Osteocyte (in vitro differentiated cells): Measurements from ENCODE around the gene DNAH2. TPM values are rescaled to one million over a fixed set of nuclear protein-coding genes. Genes with fewer than 3 reads are reported as not detected.
A peak's percentile ranks its signal among the peaks of the same experiment; 100 is the strongest.

Experiments used
- DNase-seq: peaks from one replicate; pipeline ENCODE4 v3.0.0; 2021; ENCODE audit warnings: mixed read lengths; ENCODE audit not compliant: unreplicated experiment; ENCODE audit errors: extremely low spot score
- H3K27ac Mint-ChIP-seq: one replicate; pipeline ENCODE4 v1.8.0; 2021; ENCODE audit warnings: mild to moderate bottlenecking, mixed read lengths; ENCODE audit not compliant: unreplicated experiment
- H3K27me3 Mint-ChIP-seq: one replicate; pipeline ENCODE4 v1.8.0; 2021; ENCODE audit warnings: mixed read lengths; ENCODE audit not compliant: unreplicated experiment
- H3K36me3 Mint-ChIP-seq: one replicate; pipeline ENCODE4 v1.8.0; 2021; ENCODE audit warnings: mixed read lengths; ENCODE audit not compliant: unreplicated experiment
- H3K4me1 Mint-ChIP-seq: one replicate; pipeline ENCODE4 v1.8.0; 2021; ENCODE audit warnings: mixed read lengths; ENCODE audit not compliant: unreplicated experiment
- H3K4me3 Mint-ChIP-seq: one replicate; pipeline ENCODE4 v1.8.0; 2021; ENCODE audit warnings: mild to moderate bottlenecking, moderate library complexity, mixed read lengths; ENCODE audit not compliant: unreplicated experiment
- H3K9me3 Mint-ChIP-seq: one replicate; pipeline ENCODE4 v1.8.0; 2021; ENCODE audit warnings: mixed read lengths; ENCODE audit not compliant: unreplicated experiment
- CTCF ChIP-seq: fragments of 200-600 bp; sonication (generic); IDR thresholded peaks from 2 replicates; pipeline ENCODE4 v1.5.0; 2021; ENCODE audit warnings: antibody characterized with exemption, mild to moderate bottlenecking, moderate library complexity
- total RNA-seq: library from RNA; stranded (reverse); gene quantifications from 2 replicates; pipeline ENCODE4 v1.2.1, GENCODE V29; 2021

Gene DNAH2
- total RNA-seq, 1 donor from 2014 or later, result 0.03 TPM

DNA sequence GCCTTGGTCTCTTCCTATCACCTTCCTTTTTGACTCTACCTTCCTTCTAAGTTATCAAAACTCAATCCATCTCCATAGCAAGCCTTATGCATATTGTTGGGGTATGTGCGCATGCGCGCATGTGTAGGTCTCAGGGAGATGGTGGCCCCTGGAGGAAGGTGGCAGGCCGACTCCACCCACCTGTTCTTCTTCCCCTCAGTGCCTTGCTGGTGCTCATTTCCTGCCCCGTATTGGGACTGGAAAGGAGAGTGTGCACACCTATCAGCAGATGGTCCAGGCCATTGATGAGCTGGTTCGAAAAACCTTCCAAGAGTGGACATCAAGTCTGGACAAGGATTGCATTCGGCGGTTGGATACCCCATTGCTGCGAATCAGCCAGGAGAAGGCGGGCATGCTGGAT, 25.2 kb downstream of the DNAH2 start:
- Mint-ChIP-seq H3K27ac (no peak overlapping the region), H3K36me3 (no peaks in the 10 kb centered on the region), H3K27me3 (peaks cover 22% of the 10 kb centered on the region), H3K4me1 (peaks cover 19% of the 10 kb centered on the region), H3K4me3 (no peak overlapping the region), H3K9me3 (no peaks in the 10 kb centered on the region)
- no peak for DNase-seq
- TF ChIP-seq CTCF, result no peak

GRCh38 chr17:7744416-7744815, 26.9 kb downstream of the DNAH2 start:
- TF ChIP-seq CTCF, result no peak
- Mint-ChIP-seq H3K4me3 (no peak overlapping the region), H3K9me3 (no peaks in the 10 kb centered on the region), H3K4me1 (peaks cover 26% of the 10 kb centered on the region), H3K27ac (no peak overlapping the region), H3K36me3 (no peaks in the 10 kb centered on the region), H3K27me3 (peaks cover 12% of the 10 kb centered on the region)
- no peak for DNase-seq

DNA sequence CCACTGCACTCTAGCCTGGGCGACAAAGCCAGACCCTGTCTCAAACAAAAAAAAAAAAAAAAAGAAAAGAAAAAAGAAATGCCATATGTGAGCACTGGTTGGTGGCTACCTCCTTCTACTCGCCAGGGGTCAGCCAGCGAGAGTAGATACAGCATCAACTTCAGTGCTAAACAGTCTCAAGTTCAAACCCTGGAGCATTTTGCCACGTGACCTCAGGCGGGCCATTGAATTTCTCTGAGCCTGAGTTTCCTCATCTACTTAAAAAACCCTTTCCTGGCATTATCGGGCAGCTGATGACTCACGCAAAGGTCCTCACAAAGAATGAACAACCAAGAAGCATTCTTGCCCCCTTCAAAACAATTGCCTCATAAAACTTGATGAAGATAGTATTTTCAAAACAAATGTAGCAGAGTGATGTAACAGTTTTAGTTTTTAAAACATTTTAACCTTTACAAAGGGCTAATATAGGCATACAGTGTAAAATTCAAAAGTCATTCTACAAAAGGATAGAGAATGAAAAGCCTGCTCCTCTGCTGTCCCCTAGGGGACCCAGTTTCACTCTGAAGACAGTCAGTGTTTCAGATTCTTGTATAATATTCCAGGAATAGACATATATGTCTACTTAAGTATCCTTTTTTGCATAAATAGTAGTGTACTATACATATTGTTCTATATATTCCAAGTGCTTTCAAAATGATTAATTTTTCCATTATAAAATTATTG, 28.4 kb downstream of the DNAH2 start:
- Mint-ChIP-seq H3K27ac (peak overlapping the region; percentile 58), H3K27me3 (peaks cover 4% of the 10 kb centered on the region), H3K36me3 (no peaks in the 10 kb centered on the region), H3K4me1 (peaks cover 30% of the 10 kb centered on the region), H3K4me3 (no peak overlapping the region), H3K9me3 (peaks cover 5% of the 10 kb centered on the region)
- no peak for DNase-seq
- peak; percentile 19 for TF ChIP-seq CTCF

DNA sequence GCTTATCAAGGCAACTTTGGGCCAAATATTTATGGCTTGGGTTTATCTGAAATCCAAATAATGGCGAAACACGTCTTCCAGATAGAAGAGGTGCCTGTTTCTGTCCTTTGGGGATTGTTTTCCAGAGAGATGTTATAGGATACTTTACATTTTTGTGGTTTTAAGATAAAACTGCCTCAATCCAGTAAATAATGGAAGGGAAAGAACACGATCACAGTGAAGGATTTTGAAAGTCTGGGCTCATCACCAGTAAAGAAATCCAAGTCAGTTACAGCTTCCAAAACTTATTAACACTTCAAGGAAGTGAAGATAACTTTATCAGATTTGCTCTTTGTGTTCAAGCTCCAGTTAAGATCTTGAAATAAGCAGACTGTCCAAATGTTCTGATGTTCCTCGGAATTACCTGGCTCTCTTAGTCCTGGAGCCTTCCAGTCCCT, 30.1 kb downstream of the DNAH2 start:
- H3K9me3 Mint-ChIP-seq, result peaks cover 5% of the 10 kb centered on the region
- H3K27ac Mint-ChIP-seq, result peak overlapping the region; percentile 57
- no peaks in the 10 kb centered on the region for H3K27me3 Mint-ChIP-seq
- no peaks in the 10 kb centered on the region for H3K36me3 Mint-ChIP-seq
- no peak for TF ChIP-seq CTCF
- peaks cover 30% of the 10 kb centered on the region for H3K4me1 Mint-ChIP-seq
- no peak overlapping the region for H3K4me3 Mint-ChIP-seq
- DNase-seq, result no peak

DNA sequence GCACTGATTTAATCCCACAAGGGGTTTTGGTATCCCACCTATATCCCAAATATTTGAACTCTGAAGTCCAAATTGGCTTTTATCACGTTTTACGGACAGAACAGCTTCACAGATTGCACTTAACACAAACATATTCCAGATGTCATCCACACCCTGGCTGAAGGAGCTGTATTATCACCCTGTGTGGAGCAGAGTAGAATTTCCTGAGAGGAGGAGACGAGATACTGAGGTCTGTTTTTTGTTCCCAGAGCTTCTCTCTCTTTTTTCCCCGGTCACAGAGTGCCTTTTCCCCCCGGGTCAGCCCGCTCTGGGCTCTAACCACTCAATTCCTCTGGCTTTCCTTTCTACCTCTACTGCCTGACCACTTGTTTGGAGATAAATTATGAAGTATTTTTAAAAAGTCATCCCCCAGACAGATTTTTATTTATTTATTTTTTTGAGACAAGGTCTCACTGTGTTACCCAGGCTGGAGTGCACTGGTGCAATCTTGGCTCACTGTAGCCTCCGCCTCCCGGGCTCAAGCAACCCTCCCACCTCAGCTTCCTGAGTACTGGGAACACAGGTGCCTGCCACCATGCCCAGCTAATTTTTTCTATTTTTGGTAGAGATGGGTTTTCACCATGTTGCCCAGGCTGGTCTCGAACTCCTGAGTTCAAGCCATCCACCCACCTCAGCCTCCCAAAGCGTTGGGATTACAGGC, 30.7 kb downstream of the DNAH2 start:
- DNase-seq, result no peak
- Mint-ChIP-seq H3K36me3 (no peaks in the 10 kb centered on the region), H3K9me3 (peaks cover 5% of the 10 kb centered on the region), H3K4me3 (no peak overlapping the region), H3K27ac (peak overlapping the region; percentile 57), H3K4me1 (peaks cover 30% of the 10 kb centered on the region), H3K27me3 (no peaks in the 10 kb centered on the region)
- TF ChIP-seq CTCF, result no peak
